Stimulated activated CD8-positive, alpha-beta memory T cell treated with anti-CD3 and anti-CD28 coated beads, Interleukin-12 subunit alpha, Interleukin-12 subunit beta, amount 100 ng/mL, for 1 hour (primary cell): ENCODE results near the gene CMSS1.
"Not testable (repeated sequence)": the region's sequence is repeated elsewhere in the genome, so short reads cannot be mapped to it uniquely, and the experiment has no call there.

Experiments
- DNase-seq: peaks from one replicate; pipeline ENCODE4 v3.0.0-alpha.2; 2020; ENCODE audit warnings: low read depth

The CMSS1 gene

GRCh38 chr3:99818818-99819217 lies 1.2 kb downstream of the CMSS1 start:
- DNase-seq: no peak

GRCh38 chr3:99823723-99824711 lies 6.4 kb downstream of the CMSS1 start:
- no peak for DNase-seq

- no peak for DNase-seq
Observed at GRCh38 chr3:99825004-99825640, 7.5 kb downstream of the CMSS1 start.

- no peak for DNase-seq
Observed at GRCh38 chr3:99829844-99830243, 12.2 kb downstream of the CMSS1 start.

GRCh38 chr3:99833617-99834205 lies 16.0 kb downstream of the CMSS1 start:
- no peak for DNase-seq

- DNase-seq: no peak
Observed at GRCh38 chr3:99834211-99834957, 16.7 kb downstream of the CMSS1 start.

- DNase-seq: no peak
Observed at GRCh38 chr3:99836681-99837080, 19.0 kb downstream of the CMSS1 start.

- DNase-seq: no peak
Observed at GRCh38 chr3:99837715-99838114, 20.1 kb downstream of the CMSS1 start.

GRCh38 chr3:99838755-99839154 lies 21.1 kb downstream of the CMSS1 start:
- no peak for DNase-seq

GRCh38 chr3:99839613-99840012 lies 22.0 kb downstream of the CMSS1 start:
- no peak for DNase-seq

- not testable (repeated sequence) for DNase-seq
Observed at GRCh38 chr3:99841949-99842348, 24.3 kb downstream of the CMSS1 start.

- DNase-seq: no peak
Observed at GRCh38 chr3:99842826-99843589, 25.3 kb downstream of the CMSS1 start.

GRCh38 chr3:99843590-99844258 lies 26.1 kb downstream of the CMSS1 start:
- DNase-seq: no peak

- no peak for DNase-seq
Observed at GRCh38 chr3:99845331-99845730, 27.7 kb downstream of the CMSS1 start.

- DNase-seq: no peak
Observed at GRCh38 chr3:99845999-99846398, 28.3 kb downstream of the CMSS1 start.

GRCh38 chr3:99846477-99847160 lies 29.0 kb downstream of the CMSS1 start:
- DNase-seq: no peak

GRCh38 chr3:99848433-99848832 lies 30.8 kb downstream of the CMSS1 start:
- DNase-seq: no peak

- no peak for DNase-seq
Observed at GRCh38 chr3:99850608-99851007, 32.9 kb downstream of the CMSS1 start.

- DNase-seq: no peak
Observed at GRCh38 chr3:99851955-99852354, 34.3 kb downstream of the CMSS1 start.

- no peak for DNase-seq
Observed at GRCh38 chr3:99852851-99853250, 35.2 kb downstream of the CMSS1 start.
